ELR (cell line): ENCODE data around the gene CCL11.

Experiments
- DNase-seq: peaks from one replicate; pipeline ENCODE4 v3.0.0-alpha.2; 2015; ENCODE audit warnings: low read depth

Gene CCL11

GRCh38 chr17:34257299-34257985, 28.1 kb upstream of the CCL11 start:
- no peak for DNase-seq

GRCh38 chr17:34257986-34258326, 27.6 kb upstream of the CCL11 start:
- no peak for DNase-seq

GRCh38 chr17:34259146-34259545, 26.4 kb upstream of the CCL11 start:
- DNase-seq: no peak

GRCh38 chr17:34260861-34261260, 24.7 kb upstream of the CCL11 start:
- DNase-seq: no peak

GRCh38 chr17:34261568-34262337, 23.8 kb upstream of the CCL11 start:
- DNase-seq: no peak

GRCh38 chr17:34265711-34266110, 19.8 kb upstream of the CCL11 start:
- DNase-seq: no peak

- peak; percentile 23 for DNase-seq
Observed at GRCh38 chr17:34269969-34270368, 15.6 kb upstream of the CCL11 start, which contains the start of gene CCL7. TSS of gene CCL7 (plus strand) at chr17:34270221. CDS start at chr17:34270291, 70 bp downstream.

- DNase-seq: peak; percentile 45
Observed at GRCh38 chr17:34275881-34276280, 9.7 kb upstream of the CCL11 start.

- DNase-seq: no peak
Observed at GRCh38 chr17:34276826-34277225, 8.7 kb upstream of the CCL11 start.

GRCh38 chr17:34283571-34283970, 2.0 kb upstream of the CCL11 start:
- DNase-seq: no peak

GRCh38 chr17:34287875-34288274, 2.3 kb downstream of the CCL11 start:
- no peak for DNase-seq

GRCh38 chr17:34290586-34290985, 5.0 kb downstream of the CCL11 start:
- DNase-seq: no peak

- DNase-seq: peak; percentile 3
Observed at GRCh38 chr17:34291721-34292348, 6.3 kb downstream of the CCL11 start.

GRCh38 chr17:34299027-34299426, 13.5 kb downstream of the CCL11 start:
- no peak for DNase-seq

GRCh38 chr17:34299956-34300577, 14.5 kb downstream of the CCL11 start:
- DNase-seq: peak; percentile 27

GRCh38 chr17:34300652-34301370, 15.3 kb downstream of the CCL11 start:
- DNase-seq: peak; percentile 33

- no peak for DNase-seq
Observed at GRCh38 chr17:34301986-34302385, 16.4 kb downstream of the CCL11 start.

GRCh38 chr17:34302636-34303035, 17.1 kb downstream of the CCL11 start:
- DNase-seq: no peak

- DNase-seq: no peak
Observed at GRCh38 chr17:34303606-34304005, 18.1 kb downstream of the CCL11 start.

GRCh38 chr17:34305061-34305460, 19.5 kb downstream of the CCL11 start:
- DNase-seq: no peak

GRCh38 chr17:34305606-34306005, 20.1 kb downstream of the CCL11 start:
- DNase-seq: no peak

GRCh38 chr17:34306466-34306865, 20.9 kb downstream of the CCL11 start:
- DNase-seq: peak; percentile 33
